ENCODE measurements around the gene ATRNL1. TPM values are rescaled to one million over a fixed set of nuclear protein-coding genes. Genes with fewer than 3 reads are reported as not detected.

The ATRNL1 gene
- polyA plus RNA-seq, 1 donor from 2014 or later = 47.8 TPM

DNA sequence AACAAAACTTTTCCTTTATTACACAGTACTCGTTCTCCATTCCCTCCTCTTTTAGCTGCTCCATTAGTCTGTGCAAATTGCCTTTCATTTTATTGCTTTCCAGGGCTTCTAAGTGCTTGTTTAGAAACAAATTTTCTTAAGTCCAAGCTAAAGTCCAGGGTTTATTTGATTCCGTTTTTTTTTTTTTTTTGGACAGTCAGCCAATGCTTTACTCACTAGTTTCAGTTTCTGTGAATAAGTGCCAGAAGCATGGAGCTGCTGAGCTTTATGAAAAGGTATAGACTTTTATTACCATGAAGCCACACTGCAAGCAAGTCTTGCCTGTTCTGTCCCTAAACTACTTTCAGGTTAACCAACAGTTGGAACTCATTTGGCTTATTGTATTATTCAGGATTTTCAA, 724.8 kb downstream of the ATRNL1 start:
- Histone ChIP-seq H3K27ac (ENCODE audit: low read length) (no peak overlapping the region), H3K9ac (ENCODE audit: low read length) (no peak overlapping the region), H2AFZ (ENCODE audit: low read depth, low read length) (no peak overlapping the region), H3K27me3 (ENCODE audit: insufficient read depth, low read depth, low read length) (no peaks in the 10 kb centered on the region), H4K20me1 (ENCODE audit: insufficient read depth) (no peaks in the 10 kb centered on the region), H3K79me2 (replicated peaks; ENCODE audit: insufficient read depth, low read length) (no peaks in the 10 kb centered on the region), H3K4me2 (ENCODE audit: low read length) (no peak overlapping the region), H3K9me2 (ENCODE audit: insufficient read depth, low read length) (no peaks in the 10 kb centered on the region), H3K36me3 (ENCODE audit: insufficient read depth, low read length) (no peaks in the 10 kb centered on the region), H3K4me3 (ENCODE audit: low read length) (no peak overlapping the region), H3F3A (ENCODE audit: insufficient read depth, low read length, poor library complexity, severe bottlenecking) (no peaks in the 10 kb centered on the region), H3K9me3 (ENCODE audit: low read length) (no peaks in the 10 kb centered on the region)
- no peak for TF ChIP-seq RAD21 (conservative IDR thresholded peaks at IDR 0.05)
- no peak for TF ChIP-seq TAF1 (IDR thresholded peaks at IDR 0.05; ENCODE audit: low read depth)
- TF ChIP-seq MXI1 (conservative IDR thresholded peaks at IDR 0.05; ENCODE audit: poor library complexity, severe bottlenecking) = no peak
- TF ChIP-seq EP300 (conservative IDR thresholded peaks at IDR 0.05; ENCODE audit: poor library complexity, severe bottlenecking) = no peak

GRCh38 chr10:115826396-115826795, 733.2 kb downstream of the ATRNL1 start:
- Histone ChIP-seq H3F3A (ENCODE audit: insufficient read depth, low read length, poor library complexity, severe bottlenecking) (no peaks in the 10 kb centered on the region), H2AFZ (ENCODE audit: low read depth, low read length) (no peak overlapping the region), H4K20me1 (ENCODE audit: insufficient read depth) (no peaks in the 10 kb centered on the region), H3K36me3 (ENCODE audit: insufficient read depth, low read length) (no peaks in the 10 kb centered on the region), H3K9me3 (ENCODE audit: low read length) (no peaks in the 10 kb centered on the region), H3K27ac (ENCODE audit: low read length) (no peak overlapping the region), H3K9me2 (ENCODE audit: insufficient read depth, low read length) (no peaks in the 10 kb centered on the region), H3K27me3 (ENCODE audit: insufficient read depth, low read depth, low read length) (no peaks in the 10 kb centered on the region), H3K4me2 (ENCODE audit: low read length) (no peak overlapping the region), H3K79me2 (replicated peaks; ENCODE audit: insufficient read depth, low read length) (no peaks in the 10 kb centered on the region), H3K9ac (ENCODE audit: low read length) (no peak overlapping the region), H3K4me3 (ENCODE audit: low read length) (no peak overlapping the region)
- no peak for TF ChIP-seq EZH2 (IDR thresholded peaks at IDR 0.05; ENCODE audit: borderline replicate concordance, insufficient read depth, low read length, poor library complexity, severe bottlenecking)
- no peak for TF ChIP-seq SMC3 (conservative IDR thresholded peaks at IDR 0.05; ENCODE audit: poor library complexity)
- no peak for TF ChIP-seq RAD21 (conservative IDR thresholded peaks at IDR 0.05)
- TF ChIP-seq, protein P1, sequence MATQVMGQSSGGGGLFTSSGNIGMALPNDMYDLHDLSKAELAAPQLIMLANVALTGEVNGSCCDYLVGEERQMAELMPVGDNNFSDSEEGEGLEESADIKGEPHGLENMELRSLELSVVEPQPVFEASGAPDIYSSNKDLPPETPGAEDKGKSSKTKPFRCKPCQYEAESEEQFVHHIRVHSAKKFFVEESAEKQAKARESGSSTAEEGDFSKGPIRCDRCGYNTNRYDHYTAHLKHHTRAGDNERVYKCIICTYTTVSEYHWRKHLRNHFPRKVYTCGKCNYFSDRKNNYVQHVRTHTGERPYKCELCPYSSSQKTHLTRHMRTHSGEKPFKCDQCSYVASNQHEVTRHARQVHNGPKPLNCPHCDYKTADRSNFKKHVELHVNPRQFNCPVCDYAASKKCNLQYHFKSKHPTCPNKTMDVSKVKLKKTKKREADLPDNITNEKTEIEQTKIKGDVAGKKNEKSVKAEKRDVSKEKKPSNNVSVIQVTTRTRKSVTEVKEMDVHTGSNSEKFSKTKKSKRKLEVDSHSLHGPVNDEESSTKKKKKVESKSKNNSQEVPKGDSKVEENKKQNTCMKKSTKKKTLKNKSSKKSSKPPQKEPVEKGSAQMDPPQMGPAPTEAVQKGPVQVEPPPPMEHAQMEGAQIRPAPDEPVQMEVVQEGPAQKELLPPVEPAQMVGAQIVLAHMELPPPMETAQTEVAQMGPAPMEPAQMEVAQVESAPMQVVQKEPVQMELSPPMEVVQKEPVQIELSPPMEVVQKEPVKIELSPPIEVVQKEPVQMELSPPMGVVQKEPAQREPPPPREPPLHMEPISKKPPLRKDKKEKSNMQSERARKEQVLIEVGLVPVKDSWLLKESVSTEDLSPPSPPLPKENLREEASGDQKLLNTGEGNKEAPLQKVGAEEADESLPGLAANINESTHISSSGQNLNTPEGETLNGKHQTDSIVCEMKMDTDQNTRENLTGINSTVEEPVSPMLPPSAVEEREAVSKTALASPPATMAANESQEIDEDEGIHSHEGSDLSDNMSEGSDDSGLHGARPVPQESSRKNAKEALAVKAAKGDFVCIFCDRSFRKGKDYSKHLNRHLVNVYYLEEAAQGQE (IDR thresholded peaks at IDR 0.05; ENCODE audit: borderline replicate concordance) = no peak
- no peak for TF ChIP-seq TAF1 (IDR thresholded peaks at IDR 0.05; ENCODE audit: low read depth)
- TF ChIP-seq, protein P2, sequence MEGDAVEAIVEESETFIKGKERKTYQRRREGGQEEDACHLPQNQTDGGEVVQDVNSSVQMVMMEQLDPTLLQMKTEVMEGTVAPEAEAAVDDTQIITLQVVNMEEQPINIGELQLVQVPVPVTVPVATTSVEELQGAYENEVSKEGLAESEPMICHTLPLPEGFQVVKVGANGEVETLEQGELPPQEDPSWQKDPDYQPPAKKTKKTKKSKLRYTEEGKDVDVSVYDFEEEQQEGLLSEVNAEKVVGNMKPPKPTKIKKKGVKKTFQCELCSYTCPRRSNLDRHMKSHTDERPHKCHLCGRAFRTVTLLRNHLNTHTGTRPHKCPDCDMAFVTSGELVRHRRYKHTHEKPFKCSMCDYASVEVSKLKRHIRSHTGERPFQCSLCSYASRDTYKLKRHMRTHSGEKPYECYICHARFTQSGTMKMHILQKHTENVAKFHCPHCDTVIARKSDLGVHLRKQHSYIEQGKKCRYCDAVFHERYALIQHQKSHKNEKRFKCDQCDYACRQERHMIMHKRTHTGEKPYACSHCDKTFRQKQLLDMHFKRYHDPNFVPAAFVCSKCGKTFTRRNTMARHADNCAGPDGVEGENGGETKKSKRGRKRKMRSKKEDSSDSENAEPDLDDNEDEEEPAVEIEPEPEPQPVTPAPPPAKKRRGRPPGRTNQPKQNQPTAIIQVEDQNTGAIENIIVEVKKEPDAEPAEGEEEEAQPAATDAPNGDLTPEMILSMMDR (IDR thresholded peaks at IDR 0.05; ENCODE audit: poor library complexity, severe bottlenecking) = no peak
- TF ChIP-seq MXI1 (conservative IDR thresholded peaks at IDR 0.05; ENCODE audit: poor library complexity, severe bottlenecking) = no peak
- no peak for TF ChIP-seq POLR2AphosphoS5 (IDR thresholded peaks at IDR 0.05)
- no peak for TF ChIP-seq EP300 (conservative IDR thresholded peaks at IDR 0.05; ENCODE audit: poor library complexity, severe bottlenecking)
